GM12875 (cell line): ENCODE results near the gene CYP2A6.

Experiments
- H3K4me3 ChIP-seq: one replicate; pipeline ENCODE4 v1.5.1; 2011; ENCODE audit warnings: low read depth, low read length, control low read depth
- TF ChIP-seq, protein P1 (sequence below): IDR thresholded peaks from 2 replicates; pipeline ENCODE4 v1.5.1; 2011; ENCODE audit warnings: low read depth, mild to moderate bottlenecking, control low read depth, inconsistent platforms, low read length, moderate library complexity, borderline replicate concordance; ENCODE audit not compliant: insufficient read depth

CYP2A6 gene

GRCh38 chr19:40810160-40810559, 40.1 kb downstream of the CYP2A6 start:
- no peak overlapping the region for H3K4me3 ChIP-seq
- TF ChIP-seq, protein P1, sequence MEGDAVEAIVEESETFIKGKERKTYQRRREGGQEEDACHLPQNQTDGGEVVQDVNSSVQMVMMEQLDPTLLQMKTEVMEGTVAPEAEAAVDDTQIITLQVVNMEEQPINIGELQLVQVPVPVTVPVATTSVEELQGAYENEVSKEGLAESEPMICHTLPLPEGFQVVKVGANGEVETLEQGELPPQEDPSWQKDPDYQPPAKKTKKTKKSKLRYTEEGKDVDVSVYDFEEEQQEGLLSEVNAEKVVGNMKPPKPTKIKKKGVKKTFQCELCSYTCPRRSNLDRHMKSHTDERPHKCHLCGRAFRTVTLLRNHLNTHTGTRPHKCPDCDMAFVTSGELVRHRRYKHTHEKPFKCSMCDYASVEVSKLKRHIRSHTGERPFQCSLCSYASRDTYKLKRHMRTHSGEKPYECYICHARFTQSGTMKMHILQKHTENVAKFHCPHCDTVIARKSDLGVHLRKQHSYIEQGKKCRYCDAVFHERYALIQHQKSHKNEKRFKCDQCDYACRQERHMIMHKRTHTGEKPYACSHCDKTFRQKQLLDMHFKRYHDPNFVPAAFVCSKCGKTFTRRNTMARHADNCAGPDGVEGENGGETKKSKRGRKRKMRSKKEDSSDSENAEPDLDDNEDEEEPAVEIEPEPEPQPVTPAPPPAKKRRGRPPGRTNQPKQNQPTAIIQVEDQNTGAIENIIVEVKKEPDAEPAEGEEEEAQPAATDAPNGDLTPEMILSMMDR = no peak

DNA sequence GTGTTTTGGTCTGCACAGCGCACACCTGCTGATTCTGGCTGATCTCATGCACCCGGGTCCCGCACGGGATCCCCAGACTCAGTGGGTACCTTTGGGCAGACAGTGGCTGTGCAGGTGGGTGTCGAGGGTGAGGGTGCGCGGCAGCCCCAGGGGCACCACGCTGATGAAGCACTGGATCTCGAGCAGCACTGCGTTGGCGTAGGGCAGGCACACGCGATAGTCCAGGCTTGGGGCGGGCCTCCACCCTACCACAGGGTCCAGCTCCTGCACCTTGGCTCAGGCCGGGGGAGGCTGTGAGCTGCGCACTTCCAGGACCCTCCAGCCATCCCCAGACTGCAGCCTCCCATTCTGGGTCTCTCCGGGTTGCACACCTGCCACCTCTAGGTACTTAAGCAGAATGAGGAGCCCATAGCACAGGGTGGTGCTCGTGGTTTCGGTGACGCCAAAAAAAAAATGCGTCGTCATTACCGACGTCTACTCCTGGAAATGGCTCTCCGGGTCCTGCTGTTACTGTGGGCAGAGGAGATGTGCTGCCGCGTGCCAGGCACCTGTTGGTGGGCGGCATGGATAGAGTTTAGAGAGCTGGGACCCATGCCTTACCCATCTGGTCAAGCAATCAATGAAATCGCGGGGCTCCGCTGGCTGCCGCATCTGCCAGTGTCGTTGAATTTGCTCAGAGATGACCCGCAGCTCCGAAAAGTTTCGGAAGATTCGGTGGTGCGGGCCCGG, 40.7 kb downstream of the CYP2A6 start:
- no peak overlapping the region for H3K4me3 ChIP-seq
- TF ChIP-seq, protein P1 = no peak

DNA sequence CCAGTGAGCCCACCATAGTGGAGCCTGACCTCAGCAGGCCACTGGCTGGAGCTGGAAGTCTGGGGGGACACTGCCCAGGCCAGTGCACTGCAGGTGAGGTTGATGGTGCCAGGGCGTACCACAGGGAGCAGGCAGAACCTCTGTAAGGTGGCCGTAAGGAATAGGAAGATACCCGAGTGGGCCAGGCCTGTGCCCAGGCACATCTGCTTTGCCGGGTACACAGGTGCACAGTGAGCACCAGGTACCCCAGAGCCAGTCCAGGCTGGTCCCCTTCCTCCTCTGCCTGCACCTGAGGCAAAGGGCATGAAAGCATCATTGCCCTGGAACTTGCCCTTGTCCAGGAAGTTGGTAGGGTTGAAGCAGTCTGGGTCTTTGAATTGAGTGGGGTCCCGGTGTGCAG, 41.8 kb downstream of the CYP2A6 start:
- TF ChIP-seq, protein P1 = no peak
- H3K4me3 ChIP-seq = no peak overlapping the region

DNA sequence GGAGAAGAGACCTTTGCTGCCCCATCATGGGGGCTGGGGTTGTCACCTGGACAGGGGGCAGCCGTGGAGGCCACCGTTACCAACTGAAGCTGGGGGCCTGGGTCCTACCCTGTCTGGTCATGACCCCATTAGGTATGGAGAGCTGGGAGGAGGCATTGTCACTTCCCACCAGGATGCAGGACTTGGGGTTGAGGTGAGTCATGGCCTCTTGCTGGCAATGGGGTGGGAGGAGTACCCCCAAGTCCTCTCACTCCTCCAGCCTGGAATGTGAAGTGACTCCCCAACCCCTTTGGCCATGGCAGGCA, 42.3 kb downstream of the CYP2A6 start:
- no peak overlapping the region for H3K4me3 ChIP-seq
- TF ChIP-seq, protein P1 = no peak

- TF ChIP-seq, protein P1 = peak; percentile 34; the same call in 1 of the 2 replicates
- H3K4me3 ChIP-seq = no peak overlapping the region
Observed at GRCh38 chr19:40807147-40808020, 42.9 kb downstream of the CYP2A6 start.

GRCh38 chr19:40806423-40807146, 43.7 kb downstream of the CYP2A6 start:
- TF ChIP-seq, protein P1 = peak; percentile 90
- no peak overlapping the region for H3K4me3 ChIP-seq
